ENCODE measurements around the gene MED17.

DNA sequence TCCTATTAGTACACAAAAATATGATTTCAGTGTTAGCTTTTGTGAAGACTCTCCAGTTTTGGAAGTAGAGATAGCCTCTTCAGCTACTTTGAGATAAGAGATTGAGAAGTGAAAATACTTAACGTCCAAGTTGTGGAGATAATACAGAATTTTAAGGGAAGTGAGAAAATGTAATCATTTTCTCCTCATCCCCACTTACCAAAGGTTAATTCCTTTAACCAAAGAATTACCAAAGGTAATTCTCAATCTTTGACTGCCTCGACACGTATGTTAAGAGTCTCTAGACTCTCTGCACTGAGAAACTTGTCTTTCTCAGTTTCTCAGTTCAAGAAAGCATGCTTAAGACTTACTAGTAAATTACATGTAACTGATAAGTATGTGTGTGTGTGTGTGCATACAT, 27.3 kb upstream of the MED17 start:
- TF ChIP-seq, protein P1, sequence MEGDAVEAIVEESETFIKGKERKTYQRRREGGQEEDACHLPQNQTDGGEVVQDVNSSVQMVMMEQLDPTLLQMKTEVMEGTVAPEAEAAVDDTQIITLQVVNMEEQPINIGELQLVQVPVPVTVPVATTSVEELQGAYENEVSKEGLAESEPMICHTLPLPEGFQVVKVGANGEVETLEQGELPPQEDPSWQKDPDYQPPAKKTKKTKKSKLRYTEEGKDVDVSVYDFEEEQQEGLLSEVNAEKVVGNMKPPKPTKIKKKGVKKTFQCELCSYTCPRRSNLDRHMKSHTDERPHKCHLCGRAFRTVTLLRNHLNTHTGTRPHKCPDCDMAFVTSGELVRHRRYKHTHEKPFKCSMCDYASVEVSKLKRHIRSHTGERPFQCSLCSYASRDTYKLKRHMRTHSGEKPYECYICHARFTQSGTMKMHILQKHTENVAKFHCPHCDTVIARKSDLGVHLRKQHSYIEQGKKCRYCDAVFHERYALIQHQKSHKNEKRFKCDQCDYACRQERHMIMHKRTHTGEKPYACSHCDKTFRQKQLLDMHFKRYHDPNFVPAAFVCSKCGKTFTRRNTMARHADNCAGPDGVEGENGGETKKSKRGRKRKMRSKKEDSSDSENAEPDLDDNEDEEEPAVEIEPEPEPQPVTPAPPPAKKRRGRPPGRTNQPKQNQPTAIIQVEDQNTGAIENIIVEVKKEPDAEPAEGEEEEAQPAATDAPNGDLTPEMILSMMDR (IDR thresholded peaks at IDR 0.05; ENCODE audit: insufficient read depth, low read length, poor library complexity, severe bottlenecking) = no peak
- TF ChIP-seq EZH2phosphoT487 (conservative IDR thresholded peaks at IDR 0.05; ENCODE audit: low read length) = no peak

Measured in SU-DHL-6 (cell line).